HG03175 (cell line): Measurements from ENCODE around the gene ESR2.

ENCODE experiments used
- ATAC-seq: cut with Tn5 transposase; IDR thresholded peaks from one replicate; pipeline ENCODE4 v1.9.1; 2021; ENCODE audit warnings: mild to moderate bottlenecking, moderate library complexity; ENCODE audit not compliant: unreplicated experiment

The ESR2 gene

GRCh38 chr14:64272019-64272418, 22.2 kb downstream of the ESR2 start:
- ATAC-seq, result no peak

- no peak for ATAC-seq
These were observed 27.9 kb downstream of the ESR2 start for GRCh38 chr14:64266239-64266638.

DNA sequence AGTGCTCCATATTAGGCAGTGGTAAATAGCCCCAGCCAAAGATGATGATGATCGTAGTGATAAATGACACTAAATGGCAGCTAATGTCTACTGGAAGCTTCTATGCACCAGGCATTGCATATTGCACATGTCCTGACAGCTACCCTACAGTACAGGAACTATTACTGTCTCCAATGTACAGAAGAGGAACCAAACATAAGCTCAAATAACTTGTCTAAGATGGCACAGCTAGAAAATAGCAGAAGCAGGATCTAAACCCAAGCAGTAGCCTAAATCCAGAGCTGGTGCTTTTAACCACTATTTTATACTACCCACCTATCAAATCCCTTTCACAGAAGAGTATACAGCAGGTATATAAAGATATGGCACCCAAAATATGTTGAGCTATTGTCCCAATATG, 28.9 kb downstream of the ESR2 start:
- no peak for ATAC-seq

- no peak for ATAC-seq
These were observed 33.8 kb downstream of the ESR2 start for GRCh38 chr14:64260418-64260817.

DNA sequence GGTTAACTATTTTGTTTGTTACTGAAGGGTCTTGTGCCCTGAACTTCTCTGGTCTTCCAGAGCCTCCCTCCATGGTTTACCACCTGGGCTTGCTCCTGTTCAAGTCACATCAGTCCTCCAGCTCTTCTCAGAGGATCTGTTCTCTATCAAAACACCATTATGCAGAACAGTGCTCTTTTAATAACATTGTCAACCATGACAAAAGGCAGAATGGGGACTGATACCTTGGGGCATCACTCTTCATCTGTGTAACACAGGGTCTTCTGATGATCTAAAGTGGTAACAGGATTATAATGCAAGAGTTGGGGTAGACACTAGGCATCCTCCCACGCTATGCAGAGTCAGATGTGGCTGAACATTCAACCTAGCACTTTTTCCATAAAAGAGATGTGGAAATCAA, 38.4 kb downstream of the ESR2 start:
- ATAC-seq, result no peak

GRCh38 chr14:64253672-64254071, 40.5 kb downstream of the ESR2 start:
- no peak for ATAC-seq

DNA sequence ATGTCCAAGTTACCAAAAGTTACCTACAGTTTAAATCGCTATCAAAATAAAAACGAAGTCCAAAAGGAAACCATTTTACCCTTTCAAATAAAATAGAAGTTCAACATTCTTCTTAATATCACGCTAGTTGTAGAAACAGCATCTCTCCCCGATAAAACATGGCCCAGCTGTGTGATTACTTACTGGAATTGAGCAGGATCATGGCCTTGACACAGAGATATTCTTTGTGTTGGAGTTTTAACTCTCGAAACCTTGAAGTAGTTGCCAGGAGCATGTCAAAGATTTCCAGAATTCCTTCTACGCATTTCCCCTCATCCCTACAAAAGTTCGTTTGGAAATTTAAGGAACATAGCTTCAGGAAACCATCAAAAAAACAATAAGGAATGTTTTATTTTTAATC, 44.8 kb downstream of the ESR2 start:
- ATAC-seq, result no peak

GRCh38 chr14:64248689-64249088, 45.5 kb downstream of the ESR2 start:
- no peak for ATAC-seq

GRCh38 chr14:64247195-64247594, 47.0 kb downstream of the ESR2 start:
- no peak for ATAC-seq

DNA sequence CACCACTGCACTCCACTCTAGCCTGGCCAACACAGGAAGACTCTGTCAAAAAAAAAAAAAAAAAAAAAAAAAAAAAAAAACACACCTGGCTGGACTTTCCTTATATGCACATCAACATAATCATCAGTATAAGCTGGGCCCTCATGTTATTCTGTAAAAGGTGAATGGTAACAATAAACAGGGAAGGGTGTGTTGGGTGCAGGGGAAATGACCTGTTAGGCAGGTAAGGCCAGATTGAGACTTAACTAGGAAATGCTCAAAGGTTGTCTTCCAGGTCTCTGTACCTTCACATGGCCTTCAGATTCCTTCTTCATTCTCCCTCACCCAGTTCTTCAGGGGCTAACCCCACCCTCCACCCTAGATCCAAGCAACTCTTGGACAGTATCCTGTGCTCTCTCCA, 47.5 kb downstream of the ESR2 start:
- no peak for ATAC-seq

GRCh38 chr14:64245491-64245890, 48.7 kb downstream of the ESR2 start:
- no peak for ATAC-seq

GRCh38 chr14:64244279-64244678, 49.9 kb downstream of the ESR2 start:
- ATAC-seq, result no peak

GRCh38 chr14:64238631-64239030, 55.5 kb downstream of the ESR2 start:
- ATAC-seq, result no peak

- ATAC-seq, result no peak
These were observed 56.1 kb downstream of the ESR2 start for GRCh38 chr14:64238049-64238448.

DNA sequence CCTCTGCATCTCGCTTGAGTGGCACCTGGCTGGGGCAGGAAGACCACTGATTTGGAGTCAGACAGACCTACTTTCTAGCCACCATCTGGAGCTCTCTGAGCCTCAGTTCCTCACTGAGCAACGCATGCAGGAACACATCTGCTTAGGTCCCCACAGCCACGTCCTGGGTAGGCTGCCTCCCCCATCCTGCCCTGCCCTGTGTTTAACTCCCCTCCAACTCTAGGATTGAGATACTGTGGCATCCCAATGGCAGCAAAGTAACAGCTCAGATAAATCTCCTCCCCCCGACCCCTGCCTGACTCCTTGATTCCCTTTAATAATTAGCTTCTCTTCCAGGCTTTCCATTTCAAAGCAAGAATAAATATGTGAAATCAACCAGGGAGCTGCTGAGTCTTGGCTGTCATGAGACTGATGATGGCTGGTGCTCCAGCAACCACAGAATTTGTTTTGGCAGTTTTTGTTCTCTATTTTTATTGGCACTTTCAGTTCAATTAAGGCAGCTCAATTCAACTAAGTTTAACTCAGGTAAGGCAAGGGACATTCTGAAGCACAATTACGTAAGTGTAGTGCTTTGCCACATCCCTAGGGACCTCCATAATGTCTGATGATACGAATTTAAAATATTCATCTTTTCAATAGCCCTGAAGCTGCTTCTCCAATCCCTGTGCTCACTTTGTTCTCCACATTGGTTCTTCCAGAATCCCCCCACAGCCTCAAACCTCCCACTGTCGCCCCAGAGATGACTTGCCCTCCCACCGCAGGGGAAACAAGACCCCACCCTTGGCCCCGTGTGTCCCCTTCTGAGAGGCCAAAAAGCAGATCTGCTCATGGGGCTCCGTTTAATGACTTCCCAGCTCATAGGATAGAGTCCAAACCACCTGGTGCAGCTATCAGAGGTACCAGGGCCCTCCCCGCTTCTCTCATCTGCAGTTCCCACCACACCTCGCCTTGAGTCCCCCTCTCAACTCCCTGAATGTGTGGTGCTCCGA, 58.2 kb downstream of the ESR2 start:
- peak; percentile 77 for ATAC-seq

GRCh38 chr14:64234877-64235651, 59.1 kb downstream of the ESR2 start:
- peak; percentile 1 for ATAC-seq

DNA sequence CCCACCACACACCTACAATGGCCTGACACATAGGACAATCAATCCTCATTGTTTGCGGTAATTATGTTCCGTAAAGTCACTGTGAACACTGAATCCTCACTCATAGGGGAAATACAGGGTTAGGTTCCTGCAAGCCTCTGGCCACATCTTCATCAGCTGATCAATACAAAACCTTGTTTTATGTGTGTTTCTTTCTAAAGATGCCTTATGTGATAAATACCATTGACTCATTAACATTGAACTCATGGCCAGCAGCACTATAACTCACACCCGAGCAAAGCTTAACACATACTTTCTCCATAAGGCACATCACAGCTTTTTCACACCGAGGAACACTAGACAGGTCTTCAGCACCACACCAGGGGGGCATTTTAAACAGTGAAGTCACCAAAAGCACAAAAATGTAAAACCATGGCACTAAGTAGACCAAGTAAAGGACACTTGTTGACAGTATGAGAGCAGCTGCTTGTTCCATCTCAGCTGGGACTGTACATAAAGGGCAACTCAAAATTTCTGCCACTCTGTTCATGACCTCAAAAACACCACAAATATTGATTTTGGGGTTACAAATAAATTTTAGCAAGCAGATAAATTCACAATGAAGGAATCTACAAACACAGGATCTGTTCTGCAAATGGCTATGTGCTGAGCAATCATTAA, 60.5 kb downstream of the ESR2 start:
- ATAC-seq, result no peak

GRCh38 chr14:64232944-64233343, 61.2 kb downstream of the ESR2 start:
- ATAC-seq, result no peak

GRCh38 chr14:64232095-64232838, 61.9 kb downstream of the ESR2 start:
- ATAC-seq, result peak; percentile 31

DNA sequence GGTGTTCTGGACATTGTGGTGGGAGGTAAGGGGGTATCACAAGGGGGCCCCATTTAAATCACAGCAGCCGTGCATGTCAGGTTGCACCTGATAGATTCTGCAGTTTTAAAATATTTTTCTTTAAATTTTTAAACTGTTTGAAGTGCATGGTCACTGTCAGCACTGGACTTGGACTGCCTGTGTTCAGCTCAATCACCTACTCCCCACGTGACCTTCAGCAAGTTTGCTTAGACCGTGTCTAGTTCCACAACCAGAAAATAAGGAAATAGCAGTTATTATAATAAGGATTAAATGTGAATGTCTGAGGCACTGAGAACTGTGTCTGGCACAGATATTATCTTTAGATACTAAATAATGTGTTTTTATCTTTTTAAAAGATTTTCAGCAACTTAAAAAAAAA, 64.7 kb downstream of the ESR2 start:
- no peak for ATAC-seq

DNA sequence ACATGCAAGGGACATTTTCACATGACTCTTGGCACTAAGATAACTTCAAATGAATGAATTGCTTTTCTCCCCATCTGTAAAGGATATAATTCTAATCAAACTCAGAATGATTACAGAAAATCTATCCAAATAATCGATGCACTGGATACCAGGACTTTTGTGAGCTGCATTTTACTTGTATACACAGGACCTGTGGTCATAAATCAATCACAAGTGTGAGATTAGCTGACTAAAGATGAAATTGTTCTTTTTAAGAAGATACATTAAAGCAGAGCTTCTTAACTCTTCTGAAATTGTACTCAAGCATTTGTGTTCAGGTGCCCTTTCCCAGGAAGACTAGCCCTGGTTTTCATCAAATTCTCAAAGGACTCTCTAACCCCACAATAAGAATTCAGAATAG, 66.3 kb downstream of the ESR2 start:
- ATAC-seq, result no peak
